Mesendoderm (in vitro differentiated cells): Measurements from ENCODE around the gene C1QTNF9.
"Not testable (repeated sequence)": the region's sequence is repeated elsewhere in the genome, so short reads cannot be mapped to it uniquely, and the experiment has no call there.

Experiments
- DNase-seq: peaks from one replicate; pipeline ENCODE4 v3.0.0; 2013
- H2AK5ac ChIP-seq: 2 replicates; pipeline ENCODE4 v1.6.1; 2013; ENCODE audit warnings: low read length, inconsistent platforms
- H2BK120ac ChIP-seq: 2 replicates; pipeline ENCODE4 v1.6.1; 2013; ENCODE audit warnings: low read depth, mild to moderate bottlenecking, low read length, moderate library complexity, mixed read lengths
- H2BK15ac ChIP-seq: replicated peaks from 2 replicates; pipeline ENCODE4 v1.6.1; 2013; ENCODE audit warnings: low read depth, mild to moderate bottlenecking, moderate library complexity
- H2BK5ac ChIP-seq: 2 replicates; pipeline ENCODE4 v1.6.1; 2013; ENCODE audit warnings: low read length, inconsistent platforms
- H3K18ac ChIP-seq: 2 replicates; pipeline ENCODE4 v1.6.1; 2013; ENCODE audit warnings: mild to moderate bottlenecking, low read length, mixed read lengths
- H3K23ac ChIP-seq: one replicate; pipeline ENCODE4 v1.6.1; 2013; ENCODE audit warnings: low read length
- H3K27ac ChIP-seq: 2 replicates; pipeline ENCODE4 v1.5.1; 2013; ENCODE audit warnings: low read depth, mild to moderate bottlenecking, inconsistent platforms, low read length, moderate library complexity
- H3K27me3 ChIP-seq: 2 replicates; pipeline ENCODE4 v1.6.1; 2013; ENCODE audit warnings: low read length, control low read depth, mild to moderate bottlenecking, inconsistent platforms; ENCODE audit not compliant: insufficient read depth, poor library complexity
- H3K36me3 ChIP-seq: 2 replicates; pipeline ENCODE4 v1.6.1; 2013; ENCODE audit warnings: low read length, inconsistent platforms; ENCODE audit not compliant: control insufficient read depth, insufficient read depth
- H3K4ac ChIP-seq: one replicate; pipeline ENCODE4 v1.6.1; 2013; ENCODE audit warnings: low read depth, mild to moderate bottlenecking, low read length, moderate library complexity
- H3K4me1 ChIP-seq: 2 replicates; pipeline ENCODE4 v1.6.1; 2013; ENCODE audit warnings: low read depth, low read length, inconsistent platforms; ENCODE audit not compliant: control insufficient read depth
- H3K4me2 ChIP-seq: 2 replicates; pipeline ENCODE4 v1.6.1; 2013; ENCODE audit warnings: low read length
- H3K4me3 ChIP-seq: 2 replicates; pipeline ENCODE4 v1.5.1; 2013; ENCODE audit warnings: mild to moderate bottlenecking, low read length
- H3K56ac ChIP-seq: one replicate; pipeline ENCODE4 v1.6.1; 2013; ENCODE audit warnings: low read length
- H3K79me1 ChIP-seq: 2 replicates; pipeline ENCODE4 v1.6.1; 2013; ENCODE audit warnings: low read length, inconsistent platforms
- H3K79me2 ChIP-seq: 2 replicates; pipeline ENCODE4 v1.6.1; 2013; ENCODE audit warnings: mild to moderate bottlenecking, low read length; ENCODE audit not compliant: control insufficient read depth, insufficient read depth
- H3K9ac ChIP-seq: 2 replicates; pipeline ENCODE4 v1.6.1; 2013; ENCODE audit warnings: low read length, inconsistent platforms
- H4K5ac ChIP-seq: one replicate; pipeline ENCODE4 v1.6.1; 2013; ENCODE audit warnings: low read length
- H4K8ac ChIP-seq: one replicate; pipeline ENCODE4 v1.6.1; 2013; ENCODE audit warnings: low read depth, mild to moderate bottlenecking, control low read depth, low read length, moderate library complexity
- WGBS: extraction: QIAGEN DNeasy Blood & Tissue Kit; methylation state at CpG from one replicate; pipeline ENCODE4 v1.1.7; 2013; ENCODE audit warnings: low lambda C conversion rate, missing lambda C conversion rate; ENCODE audit not compliant: insufficient coverage; ENCODE audit errors: extremely low coverage; 5-methylcytosine and 5-hydroxymethylcytosine counted together

The C1QTNF9 gene

GRCh38 chr13:24327598-24327997, 18.2 kb downstream of the C1QTNF9 start:
- not testable (repeated sequence) for H2BK5ac ChIP-seq, H3K27me3 ChIP-seq, H4K5ac ChIP-seq

GRCh38 chr13:24328145-24328544, 18.8 kb downstream of the C1QTNF9 start:
- no peaks in the 10 kb centered on the region for H3K36me3 ChIP-seq
- no peaks in the 10 kb centered on the region for H3K4me1 ChIP-seq
- no peak overlapping the region for H4K8ac ChIP-seq
- no peaks in the 10 kb centered on the region for H3K79me1 ChIP-seq
- no peak overlapping the region for H3K9ac ChIP-seq
- H3K23ac ChIP-seq = no peak overlapping the region
- no peak overlapping the region for H2BK15ac ChIP-seq
- H3K27ac ChIP-seq = no peak overlapping the region
- no peak overlapping the region for H3K4me2 ChIP-seq
- H3K79me2 ChIP-seq = no peaks in the 10 kb centered on the region
- H3K4me3 ChIP-seq = no peak overlapping the region
- H3K18ac ChIP-seq = no peak overlapping the region
- no peak overlapping the region for H3K56ac ChIP-seq
- no CpG with 5 or more reads among the region's 38 CpGs for WGBS
- H3K27me3 ChIP-seq = no peaks in the 10 kb centered on the region
- no peak for DNase-seq
- H2BK5ac ChIP-seq = no peak overlapping the region
- H3K4ac ChIP-seq = no peak overlapping the region
- H2AK5ac ChIP-seq = no peak overlapping the region
- H4K5ac ChIP-seq = no peak overlapping the region
- H2BK120ac ChIP-seq = no peak overlapping the region

More at GRCh38 chr13:24327598-24327997, 18.2 kb downstream of the C1QTNF9 start:
- H3K4ac ChIP-seq, H3K79me2 ChIP-seq, H2BK15ac ChIP-seq, H3K9ac ChIP-seq, H3K56ac ChIP-seq, H2AK5ac ChIP-seq, DNase-seq, H2BK120ac ChIP-seq, H3K18ac ChIP-seq, H3K79me1 ChIP-seq, H3K4me2 ChIP-seq, H3K4me1 ChIP-seq, H3K23ac ChIP-seq, H4K8ac ChIP-seq, H3K36me3 ChIP-seq, H3K4me3 ChIP-seq, H3K27ac ChIP-seq: not testable (repeated sequence)
- no CpG with 5 or more reads among the region's 23 CpGs for WGBS

GRCh38 chr13:24338721-24339120, 29.3 kb downstream of the C1QTNF9 start:
- no peak for DNase-seq
- Histone ChIP-seq H3K79me2 (no peaks in the 10 kb centered on the region), H2BK120ac (no peak overlapping the region), H3K79me1 (no peaks in the 10 kb centered on the region), H3K4ac (no peak overlapping the region), H4K8ac (no peak overlapping the region), H3K23ac (no peak overlapping the region), H3K4me2 (no peak overlapping the region), H2AK5ac (no peak overlapping the region), H3K4me1 (no peaks in the 10 kb centered on the region), H3K27ac (no peak overlapping the region), H3K4me3 (no peak overlapping the region), H4K5ac (no peak overlapping the region), H3K56ac (no peak overlapping the region), H2BK15ac (no peak overlapping the region), H3K18ac (no peak overlapping the region), H3K9ac (no peak overlapping the region), H3K36me3 (no peaks in the 10 kb centered on the region), H2BK5ac (no peak overlapping the region), H3K27me3 (no peaks in the 10 kb centered on the region)
- no CpG with 5 or more reads among the region's 36 CpGs for WGBS

GRCh38 chr13:24339937-24340607, 30.7 kb downstream of the C1QTNF9 start:
- Histone ChIP-seq H2BK15ac (no peak overlapping the region), H3K4me1 (no peaks in the 10 kb centered on the region), H3K27me3 (no peaks in the 10 kb centered on the region), H3K79me2 (no peaks in the 10 kb centered on the region), H3K56ac (no peak overlapping the region), H3K9ac (no peak overlapping the region), H4K5ac (no peak overlapping the region), H3K36me3 (no peaks in the 10 kb centered on the region), H3K79me1 (no peaks in the 10 kb centered on the region), H3K4me2 (no peak overlapping the region), H3K4me3 (no peak overlapping the region), H3K4ac (no peak overlapping the region), H4K8ac (no peak overlapping the region), H2BK5ac (no peak overlapping the region), H2AK5ac (no peak overlapping the region), H3K23ac (no peak overlapping the region), H3K18ac (no peak overlapping the region), H3K27ac (no peak overlapping the region), H2BK120ac (no peak overlapping the region)
- no CpG with 5 or more reads among the region's 35 CpGs for WGBS
- no peak for DNase-seq

- Histone ChIP-seq H4K8ac (no peak overlapping the region), H3K4me1 (no peaks in the 10 kb centered on the region), H3K79me1 (no peaks in the 10 kb centered on the region), H3K23ac (no peak overlapping the region), H3K4me2 (no peak overlapping the region), H2AK5ac (no peak overlapping the region), H3K79me2 (no peaks in the 10 kb centered on the region), H3K36me3 (no peaks in the 10 kb centered on the region), H3K27ac (no peak overlapping the region), H3K4ac (no peak overlapping the region), H4K5ac (no peak overlapping the region), H3K27me3 (no peaks in the 10 kb centered on the region), H2BK120ac (no peak overlapping the region), H2BK5ac (no peak overlapping the region), H3K18ac (no peak overlapping the region), H3K9ac (no peak overlapping the region), H3K56ac (no peak overlapping the region), H3K4me3 (no peak overlapping the region), H2BK15ac (no peak overlapping the region)
- no CpG with 5 or more reads among the region's 26 CpGs for WGBS
- no peak for DNase-seq
These were observed 31.2 kb downstream of the C1QTNF9 start for GRCh38 chr13:24340608-24340955.

GRCh38 chr13:24341439-24341838, 32.1 kb downstream of the C1QTNF9 start:
- H3K27me3 ChIP-seq = no peaks in the 10 kb centered on the region
- H3K56ac ChIP-seq = no peak overlapping the region
- no peak overlapping the region for H4K5ac ChIP-seq
- no peak overlapping the region for H3K4me3 ChIP-seq
- no CpG with 5 or more reads among the region's 3 CpGs for WGBS
- H2BK5ac ChIP-seq = no peak overlapping the region
- no peaks in the 10 kb centered on the region for H3K4me1 ChIP-seq
- no peak overlapping the region for H3K4ac ChIP-seq
- no peaks in the 10 kb centered on the region for H3K36me3 ChIP-seq
- H3K9ac ChIP-seq = no peak overlapping the region
- no peak overlapping the region for H3K27ac ChIP-seq
- H4K8ac ChIP-seq = no peak overlapping the region
- no peaks in the 10 kb centered on the region for H3K79me2 ChIP-seq
- H3K23ac ChIP-seq = no peak overlapping the region
- DNase-seq = no peak
- no peak overlapping the region for H3K18ac ChIP-seq
- no peak overlapping the region for H2AK5ac ChIP-seq
- H3K79me1 ChIP-seq = no peaks in the 10 kb centered on the region
- no peak overlapping the region for H3K4me2 ChIP-seq
- no peak overlapping the region for H2BK15ac ChIP-seq
- no peak overlapping the region for H2BK120ac ChIP-seq
